Measurements from ENCODE around the gene SLC4A4.

Gene SLC4A4

DNA sequence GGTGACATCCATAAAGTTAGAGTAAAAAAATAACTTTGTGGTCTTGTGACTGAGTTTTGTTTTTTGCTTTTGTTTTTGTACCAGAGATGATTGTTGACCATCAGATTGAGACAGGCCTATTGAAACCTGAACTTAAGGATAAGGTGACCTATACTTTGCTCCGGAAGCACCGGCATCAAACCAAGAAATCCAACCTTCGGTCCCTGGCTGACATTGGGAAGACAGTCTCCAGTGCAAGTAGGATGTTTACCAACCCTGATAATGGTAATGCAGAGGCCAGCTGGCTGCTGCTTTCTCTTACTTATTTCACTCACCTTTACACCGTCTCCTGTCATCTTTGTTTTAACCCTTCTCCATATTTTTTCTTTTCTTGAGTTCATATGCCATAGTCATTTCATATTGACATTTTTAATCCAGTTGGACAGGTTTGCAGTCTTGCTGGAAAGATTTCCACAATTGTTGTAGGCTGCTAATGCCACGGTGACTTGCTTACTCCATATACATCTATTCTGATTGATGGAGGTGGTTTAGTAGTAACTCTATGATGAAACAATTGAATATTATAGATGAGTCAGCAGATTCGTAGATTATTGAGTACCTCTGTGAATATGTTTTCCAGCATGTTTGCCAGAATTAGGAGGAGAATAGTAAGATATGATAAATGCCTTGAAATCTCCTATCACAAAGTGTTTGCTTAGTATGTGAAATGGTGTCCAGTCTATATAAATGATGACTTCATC is 18.3 kb downstream of the SLC4A4 start:
- DNase-seq (ENCODE audit: low read depth in 2 of 2): no peak

- DNase-seq (ENCODE audit: low read depth in 2 of 2): no peak
Measured at GRCh38 chr4:71360844-71361243, 22.0 kb downstream of the SLC4A4 start.

DNA sequence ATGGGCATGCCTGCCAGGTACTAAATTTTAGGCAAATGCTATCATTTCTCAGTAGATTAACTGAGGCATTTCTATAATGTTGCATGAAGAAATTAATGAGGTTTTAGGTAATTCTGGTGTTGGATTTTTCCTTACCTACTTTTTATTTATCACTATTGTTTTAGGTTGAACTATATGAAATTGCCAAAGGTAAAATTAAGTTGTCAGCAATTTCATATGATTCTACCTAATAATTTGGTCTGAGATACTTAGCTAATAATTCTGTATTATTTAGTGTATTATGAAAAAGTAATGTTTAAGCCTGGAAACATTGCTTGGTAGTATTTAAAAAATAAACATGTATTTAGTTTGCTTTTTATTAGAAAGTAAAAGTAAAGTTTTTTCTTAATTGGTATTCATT is 22.7 kb downstream of the SLC4A4 start:
- DNase-seq (ENCODE audit: low read depth in 2 of 2): no peak

GRCh38 chr4:71366766-71367165 is 27.9 kb downstream of the SLC4A4 start:
- no peak for DNase-seq (ENCODE audit: low read depth in 2 of 2)

GRCh38 chr4:71367546-71367945 is 28.7 kb downstream of the SLC4A4 start:
- DNase-seq (ENCODE audit: low read depth in 2 of 2): no peak

GRCh38 chr4:71368906-71369305 is 30.1 kb downstream of the SLC4A4 start:
- DNase-seq (ENCODE audit: low read depth in 2 of 2): no peak

- DNase-seq (ENCODE audit: low read depth in 2 of 2): no peak
Measured at GRCh38 chr4:71369536-71369935, 30.7 kb downstream of the SLC4A4 start.

DNA sequence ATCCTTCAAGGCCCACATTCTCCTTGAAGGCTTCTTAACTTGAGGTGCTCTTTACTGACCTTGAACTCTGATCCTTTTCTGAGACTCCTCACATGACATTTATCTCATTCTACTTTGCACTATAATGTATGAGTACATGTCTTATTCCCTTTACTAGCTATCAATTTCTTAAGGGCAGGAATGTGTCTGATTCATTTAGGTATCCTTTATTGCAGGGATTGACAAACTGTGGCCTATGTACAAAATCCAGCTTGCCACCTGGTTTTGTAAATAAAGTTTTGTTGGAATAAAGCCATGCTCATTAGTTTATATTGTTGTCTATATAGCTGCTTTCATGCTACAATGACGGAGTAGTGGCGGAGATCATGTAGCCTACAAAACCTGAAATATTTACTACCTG is 36.7 kb downstream of the SLC4A4 start:
- DNase-seq (ENCODE audit: low read depth in 2 of 2): no peak

GRCh38 chr4:71377561-71377960 is 38.7 kb downstream of the SLC4A4 start:
- DNase-seq (ENCODE audit: low read depth in 2 of 2): no peak

DNA sequence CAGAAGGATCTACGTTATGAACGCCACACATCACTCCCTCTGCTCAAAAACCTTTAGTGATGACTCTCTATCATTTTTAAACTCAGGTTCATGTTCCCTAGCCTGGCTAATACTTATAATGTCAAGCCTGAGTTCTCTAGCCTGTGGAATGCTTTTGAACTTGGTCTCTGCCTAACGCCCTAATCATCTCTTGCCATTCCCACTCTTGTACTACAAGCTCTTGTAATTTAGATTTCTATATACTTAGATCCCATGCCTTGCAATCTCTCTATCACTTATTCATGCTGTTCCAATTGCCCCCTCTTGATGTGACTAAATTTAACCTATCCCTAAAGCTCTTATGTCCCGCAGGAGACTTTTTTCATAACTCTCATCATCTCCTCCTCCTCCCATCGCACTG is 40.3 kb downstream of the SLC4A4 start:
- no peak for DNase-seq (ENCODE audit: low read depth in 2 of 2)

DNA sequence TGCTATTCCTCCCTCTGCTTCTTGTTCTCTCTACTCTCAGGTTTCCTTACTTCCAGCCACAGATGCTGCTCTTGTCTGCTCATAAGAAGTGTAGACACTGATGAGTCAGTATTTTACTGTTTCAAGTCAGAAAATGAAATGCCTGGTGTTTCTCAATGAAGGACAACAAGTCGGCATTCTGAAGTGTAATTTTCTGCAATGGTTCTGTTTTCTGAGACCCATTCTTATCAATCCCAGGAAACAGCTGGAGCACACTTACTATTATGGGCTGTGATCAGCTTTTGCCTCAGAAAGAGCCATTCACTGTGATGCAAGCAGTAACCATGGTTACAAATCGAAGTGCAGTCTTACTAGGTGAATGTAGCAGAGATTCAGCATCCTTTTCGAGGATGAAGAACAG is 42.0 kb downstream of the SLC4A4 start:
- no peak for DNase-seq (ENCODE audit: low read depth in 2 of 2)

- no peak for DNase-seq (ENCODE audit: low read depth in 2 of 2)
Measured at GRCh38 chr4:71382125-71382899, 43.5 kb downstream of the SLC4A4 start.

- DNase-seq (ENCODE audit: low read depth in 2 of 2): no peak
Measured at GRCh38 chr4:71382900-71383560, 44.2 kb downstream of the SLC4A4 start.

GRCh38 chr4:71383984-71384383 is 45.2 kb downstream of the SLC4A4 start:
- DNase-seq (ENCODE audit: low read depth in 2 of 2): no peak

- DNase-seq (ENCODE audit: low read depth in 2 of 2): no peak
Measured at GRCh38 chr4:71389149-71389827, 50.5 kb downstream of the SLC4A4 start.

- DNase-seq (ENCODE audit: low read depth in 2 of 2): no peak
Measured at GRCh38 chr4:71392109-71392508, 53.3 kb downstream of the SLC4A4 start.

- DNase-seq (ENCODE audit: low read depth in 2 of 2): no peak
Measured at GRCh38 chr4:71396382-71396781, 57.6 kb downstream of the SLC4A4 start.

- DNase-seq (ENCODE audit: low read depth in 2 of 2): no peak
Measured at GRCh38 chr4:71400810-71401209, 62.0 kb downstream of the SLC4A4 start.

GRCh38 chr4:71402616-71403015 is 63.8 kb downstream of the SLC4A4 start:
- no peak for DNase-seq (ENCODE audit: low read depth in 2 of 2)

DNA sequence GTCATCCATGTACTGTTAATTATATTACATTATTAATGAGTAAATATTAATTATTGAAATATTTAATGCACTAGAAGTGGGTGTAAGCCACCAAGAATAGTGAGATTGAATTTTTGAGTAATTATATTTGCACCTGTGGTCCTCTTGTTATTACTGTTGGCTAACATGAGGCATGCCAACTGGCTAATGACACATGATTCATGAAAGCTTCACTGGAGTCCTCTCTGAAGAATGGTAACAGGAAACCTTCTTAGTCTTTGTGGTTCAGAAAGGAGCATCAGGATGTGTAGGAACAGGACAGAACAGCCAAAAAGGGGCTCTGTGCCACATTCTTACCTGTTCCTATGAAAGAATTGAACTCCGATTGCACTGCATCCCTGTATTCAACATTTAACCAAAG is 65.2 kb downstream of the SLC4A4 start:
- no peak for DNase-seq (ENCODE audit: low read depth in 2 of 2)

DNA sequence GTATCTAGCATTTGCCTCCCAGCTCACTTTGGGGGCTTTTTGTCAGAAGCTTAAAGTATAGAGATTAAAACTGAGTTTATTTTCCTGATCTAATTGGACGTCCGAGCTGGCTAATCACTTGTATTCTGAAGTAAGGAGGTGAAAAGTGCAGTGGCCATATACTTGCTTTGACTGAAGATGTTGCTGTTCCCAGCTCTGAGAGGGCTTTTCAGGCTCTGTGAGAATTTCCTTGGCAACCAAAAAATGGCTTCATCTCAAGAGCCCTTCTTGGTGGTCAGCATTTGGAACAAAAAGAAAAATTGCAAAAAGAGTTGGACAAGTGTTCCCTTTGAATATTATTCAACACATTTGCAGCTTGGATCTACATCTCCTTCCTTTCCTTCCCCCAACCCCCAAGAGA is 67.0 kb downstream of the SLC4A4 start:
- no peak for DNase-seq (ENCODE audit: low read depth in 2 of 2)

- no peak for DNase-seq (ENCODE audit: low read depth in 2 of 2)
Measured at GRCh38 chr4:71406459-71406963, 67.7 kb downstream of the SLC4A4 start.
